Natural killer cell (primary cell): ENCODE measurements around the gene TMX4. TPM values are rescaled to one million over a fixed set of nuclear protein-coding genes. Genes with fewer than 3 reads are reported as not detected.
"Not testable (repeated sequence)": the region's sequence is repeated elsewhere in the genome, so short reads cannot be mapped to it uniquely, and the experiment has no call there.

Experiments used
- ATAC-seq, 3 donors: fragments of 150-1000 bp in 2 of 3; fragments of 200-7000 bp in 1 of 3; cut with Tn5 transposase; 1 replicate in 1 of 3; 2 replicates in 2 of 3; pipeline ENCODE4 v1.10.0; 2021; ENCODE audit warnings: mild to moderate bottlenecking in 2 of 3, moderate library complexity in 2 of 3
- DNase-seq, 2 donors: peaks; one replicate each; pipeline versions ENCODE4 v3.0.0 to v3.0.0-alpha.2; 2013 to 2021; ENCODE audit warnings: mixed read lengths in 1 of 2
- H3K27ac ChIP-seq: one replicate; pipeline ENCODE4 v1.5.1; 2013; ENCODE audit warnings: mild to moderate bottlenecking, low read length
- H3K27me3 ChIP-seq: one replicate; pipeline ENCODE4 v1.6.1; 2013; ENCODE audit warnings: low read length; ENCODE audit not compliant: control insufficient read depth, insufficient read depth
- H3K36me3 ChIP-seq: one replicate; pipeline ENCODE4 v1.6.1; 2013; ENCODE audit warnings: low read length; ENCODE audit not compliant: control insufficient read depth, insufficient read depth
- H3K4me1 ChIP-seq: one replicate; pipeline ENCODE4 v1.6.1; 2013; ENCODE audit warnings: low read length; ENCODE audit not compliant: control insufficient read depth, insufficient read depth
- H3K4me3 ChIP-seq: one replicate; pipeline ENCODE4 v1.5.1; 2013; ENCODE audit warnings: low read length
- H3K9me3 ChIP-seq: one replicate; pipeline ENCODE4 v1.6.1; 2013; ENCODE audit warnings: low read length; ENCODE audit not compliant: control insufficient read depth, insufficient read depth
- H3K27ac Mint-ChIP-seq, 2 donors: one replicate each; pipeline ENCODE4 v1.8.0; 2022; ENCODE audit warnings: mild to moderate bottlenecking in 2 of 2, mixed read lengths in 2 of 2, moderate library complexity in 1 of 2
- H3K27me3 Mint-ChIP-seq, 2 donors: one replicate each; pipeline ENCODE4 v1.8.0; 2022; ENCODE audit warnings: low read depth in 2 of 2, mixed read lengths in 2 of 2
- H3K36me3 Mint-ChIP-seq: one replicate; pipeline ENCODE4 v1.8.0; 2022; ENCODE audit warnings: mixed read lengths
- H3K4me1 Mint-ChIP-seq, 2 donors: one replicate each; pipeline ENCODE4 v1.8.0; 2022; ENCODE audit warnings: mixed read lengths in 2 of 2
- H3K4me3 Mint-ChIP-seq: one replicate; pipeline ENCODE4 v1.8.0; 2022; ENCODE audit warnings: mild to moderate bottlenecking, moderate library complexity, mixed read lengths
- H3K9me3 Mint-ChIP-seq, 2 donors: one replicate each; pipeline ENCODE4 v1.8.0; 2022; ENCODE audit warnings: mixed read lengths in 2 of 2
- CTCF ChIP-seq: fragments of 200-600 bp; IDR thresholded peaks from one replicate; pipeline ENCODE4 v1.8.0; 2022; ENCODE audit warnings: antibody characterized with exemption
- WGBS: methylation state at CpG from one replicate; pipeline ENCODE4 v1.1.7; 2013; ENCODE audit warnings: missing lambda C conversion rate; ENCODE audit not compliant: insufficient coverage; 5-methylcytosine and 5-hydroxymethylcytosine counted together
- intact Hi-C: fragments of 100-400 bp; cut with micrococcal nuclease; formaldehyde crosslinking; loops from one replicate; pipeline ENCODE4 v1.14.2; 2022
- total RNA-seq, 4 donors: library from RNA; stranded (reverse); fragments of 120-200 nt in 1 of 4; gene quantifications; one replicate each; pipeline versions ENCODE4 v1.2.3 to v1.2.4, GENCODE V29; 2013 to 2022

Gene TMX4
- total RNA-seq, 3 donors from 2014 or later (not counting 1 experiment from before 2014, with no cell fraction given) = 94.4 to 97.9 (median 94.5) TPM

GRCh38 chr20:7966176-7966575 is 53.4 kb downstream of the TMX4 start:
- TF ChIP-seq CTCF = no peak
- no peaks in the 10 kb centered on the region for H3K9me3 Mint-ChIP-seq
- H3K27me3 ChIP-seq = no peaks in the 10 kb centered on the region
- H3K4me3 ChIP-seq = no peak overlapping the region
- H3K4me1 Mint-ChIP-seq = no peaks in the 10 kb centered on the region
- H3K4me1 ChIP-seq = no peaks in the 10 kb centered on the region
- H3K27ac Mint-ChIP-seq = no peak overlapping the region
- H3K9me3 ChIP-seq = no peaks in the 10 kb centered on the region
- H3K4me3 Mint-ChIP-seq = no peak overlapping the region
- H3K27me3 Mint-ChIP-seq = peaks cover 3% of the 10 kb centered on the region in 2 donors
- DNase-seq = no peak
- 76% methylated on average over 3 of the region's 3 CpGs for WGBS
- no peaks in the 10 kb centered on the region for H3K36me3 ChIP-seq
- intact Hi-C loops = no loop called here
- ATAC-seq = no peak
- no peak overlapping the region for H3K27ac ChIP-seq
- H3K36me3 Mint-ChIP-seq = no peaks in the 10 kb centered on the region

DNA sequence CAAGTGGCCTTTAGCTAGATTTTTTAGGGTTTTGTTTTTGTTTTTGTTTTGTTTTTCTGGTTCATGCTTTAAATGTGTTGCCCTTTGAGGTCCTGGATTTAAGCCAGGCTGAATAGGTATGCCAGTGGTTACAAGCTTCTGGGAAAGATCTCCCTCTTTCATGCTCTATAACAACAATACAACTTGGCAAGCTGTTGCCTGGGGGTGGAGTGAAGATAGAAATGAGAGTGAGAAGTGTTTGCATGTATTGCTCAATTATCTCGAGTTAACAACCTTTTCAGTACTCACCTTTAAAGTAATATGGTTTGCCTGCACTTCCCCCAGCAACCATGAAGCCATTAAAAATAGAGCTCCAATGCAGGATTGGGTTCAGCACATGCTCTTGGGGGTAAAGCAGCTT is 60.1 kb downstream of the TMX4 start:
- ATAC-seq (no peak), DNase-seq (no peak)
- intact Hi-C loops = no loop called here
- no peak overlapping the region for H3K4me3 ChIP-seq
- H3K4me1 ChIP-seq = no peaks in the 10 kb centered on the region
- Mint-ChIP-seq H3K4me3 (no peak overlapping the region), H3K36me3 (no peaks in the 10 kb centered on the region), H3K27me3 (peaks cover 12 to 49% of the 10 kb centered on the region in 2 donors), H3K27ac (no peak overlapping the region), H3K4me1 (no peaks in the 10 kb centered on the region), H3K9me3 (peaks cover 0 to 6% of the 10 kb centered on the region in 2 donors)
- no CpG with 5 or more reads among the region's 1 CpG for WGBS
- TF ChIP-seq CTCF = no peak
- H3K9me3 ChIP-seq = peaks cover 5% of the 10 kb centered on the region
- H3K27ac ChIP-seq = no peak overlapping the region
- no peaks in the 10 kb centered on the region for H3K27me3 ChIP-seq
- H3K36me3 ChIP-seq = no peaks in the 10 kb centered on the region

GRCh38 chr20:7956561-7956960 is 63.0 kb downstream of the TMX4 start:
- ATAC-seq, H3K27ac ChIP-seq, H3K27ac Mint-ChIP-seq, H3K36me3 Mint-ChIP-seq, H3K36me3 ChIP-seq, H3K9me3 ChIP-seq, H3K9me3 Mint-ChIP-seq, intact Hi-C loops, H3K27me3 ChIP-seq, H3K4me1 Mint-ChIP-seq, H3K4me3 Mint-ChIP-seq, H3K4me1 ChIP-seq, H3K4me3 ChIP-seq, DNase-seq: not testable (repeated sequence)
- 90% methylated on average over 9 of the region's 9 CpGs for WGBS
- peaks cover 14 to 64% of the 10 kb centered on the region in 2 donors for H3K27me3 Mint-ChIP-seq

- H3K27ac Mint-ChIP-seq = no peak overlapping the region
- WGBS = 100% methylated on average over 1 of the region's 1 CpG
These were observed 69.2 kb downstream of the TMX4 start for GRCh38 chr20:7950387-7950786.

More at GRCh38 chr20:7950387-7950786, 69.2 kb downstream of the TMX4 start:
- Histone ChIP-seq H3K4me3 (no peak overlapping the region), H3K27ac (no peak overlapping the region), H3K9me3 (no peaks in the 10 kb centered on the region), H3K4me1 (no peaks in the 10 kb centered on the region), H3K36me3 (no peaks in the 10 kb centered on the region), H3K27me3 (no peaks in the 10 kb centered on the region)
- intact Hi-C loops = no loop called here
- H3K36me3 Mint-ChIP-seq = peaks cover 24% of the 10 kb centered on the region
- no peak for TF ChIP-seq CTCF
- H3K27me3 Mint-ChIP-seq = peaks cover 16 to 53% of the 10 kb centered on the region in 2 donors
- H3K4me1 Mint-ChIP-seq = no peaks in the 10 kb centered on the region
- peaks cover 4 to 8% of the 10 kb centered on the region in 2 donors for H3K9me3 Mint-ChIP-seq
- no peak overlapping the region for H3K4me3 Mint-ChIP-seq
- DNase-seq (no peak), ATAC-seq (no peak)
